BLaER1 treated with 17β-estradiol and CSF1 and Interleukin-3, amounts not matched to agents 10 nM and 100 nM (cell line): ENCODE results near the gene PPP1R37.

Source experiments
- H3K27ac ChIP-seq, 11 experiments: shearing (Covaris generic); formaldehyde crosslinking; 2 replicates each; pipeline ENCODE4 v1.8.1; 2022
- H3K27me3 ChIP-seq, 11 experiments: shearing (Covaris generic); formaldehyde crosslinking; 2 replicates each; pipeline ENCODE4 v1.8.1; 2022
- H3K36me3 ChIP-seq, 11 experiments: shearing (Covaris generic); formaldehyde crosslinking; 2 replicates each; pipeline ENCODE4 v1.8.1; 2022
- H3K4me1 ChIP-seq, 10 experiments: shearing (Covaris generic); formaldehyde crosslinking; 2 replicates each; pipeline ENCODE4 v1.8.1; 2022
- H3K4me2 ChIP-seq, 11 experiments: shearing (Covaris generic); formaldehyde crosslinking; 2 replicates each; pipeline ENCODE4 v1.8.1; 2022
- H3K4me3 ChIP-seq, 10 experiments: shearing (Covaris generic); formaldehyde crosslinking; 2 replicates each; pipeline ENCODE4 v1.8.1; 2022
- H3K9ac ChIP-seq, 11 experiments: shearing (Covaris generic); formaldehyde crosslinking; 2 replicates each; pipeline ENCODE4 v1.8.1; 2022
- H3K9me3 ChIP-seq, 11 experiments: shearing (Covaris generic); formaldehyde crosslinking; replicated peaks in 1 of 11; 2 replicates each; pipeline ENCODE4 v1.8.1; 2022
- H4K20me1 ChIP-seq, 11 experiments: shearing (Covaris generic); formaldehyde crosslinking; 2 replicates each; pipeline ENCODE4 v1.8.1; 2022
- Cebpa-rat ChIP-seq, 11 experiments: shearing (Covaris generic); IDR thresholded peaks; 2 replicates each; pipeline ENCODE4 v1.8.1; 2022

Gene PPP1R37, protein sequence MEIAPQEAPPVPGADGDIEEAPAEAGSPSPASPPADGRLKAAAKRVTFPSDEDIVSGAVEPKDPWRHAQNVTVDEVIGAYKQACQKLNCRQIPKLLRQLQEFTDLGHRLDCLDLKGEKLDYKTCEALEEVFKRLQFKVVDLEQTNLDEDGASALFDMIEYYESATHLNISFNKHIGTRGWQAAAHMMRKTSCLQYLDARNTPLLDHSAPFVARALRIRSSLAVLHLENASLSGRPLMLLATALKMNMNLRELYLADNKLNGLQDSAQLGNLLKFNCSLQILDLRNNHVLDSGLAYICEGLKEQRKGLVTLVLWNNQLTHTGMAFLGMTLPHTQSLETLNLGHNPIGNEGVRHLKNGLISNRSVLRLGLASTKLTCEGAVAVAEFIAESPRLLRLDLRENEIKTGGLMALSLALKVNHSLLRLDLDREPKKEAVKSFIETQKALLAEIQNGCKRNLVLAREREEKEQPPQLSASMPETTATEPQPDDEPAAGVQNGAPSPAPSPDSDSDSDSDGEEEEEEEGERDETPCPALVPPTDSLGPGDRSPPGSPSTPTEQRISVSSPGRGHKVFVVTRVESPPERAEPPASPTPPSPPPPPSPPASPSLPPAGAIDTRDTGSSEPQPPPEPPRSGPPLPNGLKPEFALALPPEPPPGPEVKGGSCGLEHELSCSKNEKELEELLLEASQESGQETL

DNA sequence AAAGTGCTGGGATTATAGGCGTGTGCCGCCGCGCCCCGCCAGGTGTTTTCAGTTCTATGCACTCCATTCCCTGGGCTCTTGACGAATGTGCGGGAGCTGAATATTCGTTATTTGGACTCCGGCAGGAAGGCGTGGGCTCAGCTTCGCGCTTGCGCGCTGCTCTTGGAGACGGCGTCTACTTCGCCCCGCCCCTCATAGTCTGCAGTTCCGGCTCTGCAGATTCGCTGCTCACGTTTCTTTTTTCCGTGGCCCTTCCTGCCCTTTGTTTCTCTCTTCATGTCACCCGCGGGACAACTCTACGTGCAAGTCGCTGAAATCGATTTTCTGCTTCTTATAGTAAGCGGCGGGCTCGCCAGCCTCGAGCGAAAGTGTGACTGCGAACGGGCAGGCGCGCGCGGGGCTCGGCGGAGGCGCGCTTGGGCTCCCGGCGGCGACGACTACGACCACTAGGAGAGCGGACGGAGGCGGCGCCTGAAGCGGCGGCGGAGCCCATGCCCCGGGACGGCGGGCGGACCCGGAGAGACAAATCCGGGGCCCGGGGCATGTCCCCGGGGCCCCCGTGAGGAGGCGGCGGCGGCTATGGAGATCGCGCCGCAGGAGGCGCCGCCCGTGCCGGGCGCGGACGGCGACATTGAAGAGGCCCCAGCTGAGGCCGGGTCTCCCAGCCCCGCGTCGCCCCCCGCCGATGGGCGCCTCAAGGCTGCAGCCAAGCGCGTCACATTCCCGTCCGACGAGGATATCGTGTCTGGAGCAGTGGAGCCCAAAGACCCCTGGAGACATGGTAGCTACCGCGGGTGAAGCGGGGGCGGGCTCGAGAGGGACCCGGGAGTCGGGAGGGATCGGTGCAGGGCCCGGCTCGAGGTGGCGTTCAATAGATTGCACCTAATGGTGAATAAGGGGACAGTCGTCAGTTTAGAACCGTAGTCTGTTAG, at the start of gene PPP1R37:
TSS of gene PPP1R37 (plus strand) at position 433 of the 932 bp plus-strand sequence. CDS start at position 580, 147 bp downstream.
- H3K4me1 ChIP-seq, result peaks cover 42 to 58% (median 53%) of the 10 kb centered on the region in 10 experiments
- peak within 1 kb of the TSS; percentile 92 to 100 (median 96) for H3K4me3 ChIP-seq
- TF ChIP-seq Cebpa-rat (IDR thresholded peaks at IDR 0.05), result no peak
- peak within 1 kb of the TSS; percentile 93 to 99 (median 97) for H3K9ac ChIP-seq
- H3K4me2 ChIP-seq, result peak within 1 kb of the TSS; percentile 87 to 99 (median 97)
- no peaks in the 10 kb centered on the region for H3K27me3 ChIP-seq
- peak within 1 kb of the TSS; percentile 96 to 100 (median 98) for H3K27ac ChIP-seq
- H4K20me1 ChIP-seq, result peaks cover 0 to 78% (median 62%) of the 10 kb centered on the region in 11 experiments; a peak in 20 of 22 replicates
- peaks cover 26 to 65% (median 54%) of the 10 kb centered on the region in 11 experiments for H3K36me3 ChIP-seq
- peaks cover 0 to 6% (median 0%) of the 10 kb centered on the region in 11 experiments; a peak in 2 of 22 replicates for H3K9me3 ChIP-seq

DNA sequence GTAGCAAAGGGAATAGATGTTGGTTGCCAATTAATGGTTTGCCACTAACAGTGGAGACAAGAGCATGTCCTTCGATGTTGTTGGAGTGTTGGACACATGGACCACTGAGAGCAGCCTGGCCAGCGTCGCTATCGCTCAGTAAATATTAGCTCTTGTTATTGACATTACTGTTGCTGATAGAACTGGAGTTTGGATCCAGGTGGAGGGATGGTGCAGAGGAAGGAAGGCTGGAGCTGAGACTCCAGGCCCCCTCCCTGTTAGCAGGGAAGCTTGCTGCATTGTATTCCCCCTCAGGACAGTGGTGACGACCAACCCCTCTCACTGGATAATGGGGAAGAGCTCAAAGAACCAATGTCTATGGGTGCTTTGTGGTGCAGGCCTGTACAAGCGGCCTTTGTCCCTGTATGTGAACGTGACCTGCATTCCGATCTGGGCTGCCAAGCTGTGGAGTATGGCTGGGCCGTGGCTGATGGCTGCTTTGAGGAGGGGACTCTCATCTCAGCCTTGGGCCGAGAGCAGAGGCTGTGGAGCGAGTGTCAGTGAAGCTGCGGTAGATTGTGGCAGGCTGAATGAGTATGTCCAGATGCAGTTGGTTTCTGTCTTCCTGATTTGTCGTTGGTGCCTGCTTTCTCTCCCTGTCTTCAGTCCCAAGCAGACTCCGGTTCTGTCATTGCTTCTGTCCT, 47.2 kb upstream of the PPP1R37 start:
- Histone ChIP-seq H3K27me3 (no peaks in the 10 kb centered on the region), H3K9ac (peak overlapping the region; percentile 32 to 64 (median 59); a peak in 19 of 22 replicates), H3K36me3 (peaks cover 78 to 87% (median 83%) of the 10 kb centered on the region in 11 experiments), H4K20me1 (peaks cover 86 to 100% (median 99%) of the 10 kb centered on the region in 11 experiments), H3K4me3 (no peak overlapping the region), H3K9me3 (no peaks in the 10 kb centered on the region), H3K27ac (peak overlapping the region in 10 of 11 experiments; percentile 22 to 79 (median 69); a peak in 18 of 22 replicates), H3K4me1 (peaks cover 24 to 84% (median 51%) of the 10 kb centered on the region in 10 experiments), H3K4me2 (peak overlapping the region; percentile 52 to 89 (median 75); a peak in 20 of 22 replicates)
- no peak for TF ChIP-seq Cebpa-rat (IDR thresholded peaks at IDR 0.05)

DNA sequence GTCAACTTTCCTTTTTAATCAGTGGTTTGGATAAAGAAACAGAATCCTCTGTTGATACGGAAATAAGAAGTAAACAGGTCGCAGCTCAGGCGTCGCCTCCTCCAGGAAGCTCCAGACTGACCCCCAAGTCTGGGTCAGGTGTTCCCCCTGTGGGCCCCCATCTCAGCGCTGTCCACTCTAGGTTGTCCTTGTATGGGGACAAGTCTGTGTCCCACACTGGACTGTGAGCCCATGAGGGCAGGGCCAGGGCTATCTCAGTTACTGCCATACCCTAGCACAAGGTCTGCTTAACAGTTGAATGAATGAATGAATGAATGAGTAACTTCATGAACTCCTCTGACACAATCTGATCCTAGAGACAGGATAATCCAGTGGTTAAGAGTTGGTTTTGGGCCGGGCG, 46.6 kb upstream of the PPP1R37 start:
- Histone ChIP-seq H3K9ac (peak overlapping the region; percentile 32 to 64 (median 59); a peak in 21 of 22 replicates), H3K36me3 (peaks cover 78 to 87% (median 83%) of the 10 kb centered on the region in 11 experiments), H3K4me2 (peak overlapping the region; percentile 52 to 89 (median 75)), H3K9me3 (no peaks in the 10 kb centered on the region), H3K27me3 (no peaks in the 10 kb centered on the region), H3K27ac (peak overlapping the region in 10 of 11 experiments; percentile 22 to 79 (median 69); a peak in 19 of 22 replicates), H3K4me3 (no peak overlapping the region), H3K4me1 (peaks cover 22 to 84% (median 50%) of the 10 kb centered on the region in 10 experiments), H4K20me1 (peaks cover 86 to 100% (median 99%) of the 10 kb centered on the region in 11 experiments)
- no peak for TF ChIP-seq Cebpa-rat (IDR thresholded peaks at IDR 0.05)

DNA sequence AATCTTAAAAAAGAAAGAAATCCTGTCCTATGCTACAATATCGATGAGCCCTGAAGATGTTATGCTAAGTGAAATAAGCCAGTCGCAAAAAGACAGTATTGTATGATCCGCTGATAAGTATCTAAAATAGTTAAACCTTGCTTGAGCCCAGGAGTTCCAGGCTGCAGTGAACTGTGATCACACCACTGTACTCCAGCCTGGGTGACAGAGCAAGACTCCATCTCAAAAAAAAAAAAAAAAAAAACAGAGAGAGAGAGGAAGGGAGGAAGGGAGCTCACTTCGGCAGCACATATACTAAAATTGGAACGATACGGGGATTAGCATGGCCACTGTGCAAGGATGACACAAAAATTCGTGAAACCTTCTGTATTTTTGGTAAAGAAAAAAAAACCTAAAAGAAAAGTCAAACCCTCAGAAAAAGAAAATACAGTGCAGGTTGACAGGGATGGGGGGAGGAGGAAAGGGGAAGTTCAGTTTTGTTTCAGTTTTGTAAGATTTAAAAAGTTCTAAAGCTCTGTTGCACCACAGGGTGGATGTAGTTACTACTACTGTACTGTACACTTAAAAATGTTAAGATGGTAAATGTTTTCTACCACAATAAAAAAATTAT, 45.7 kb upstream of the PPP1R37 start:
- Histone ChIP-seq H3K4me3 (peak overlapping the region in 5 of 10 experiments; percentile 14 to 42 (median 25); a peak in 7 of 20 replicates), H3K27ac (peak overlapping the region in 10 of 11 experiments; percentile 56 to 79 (median 69); a peak in 21 of 22 replicates), H3K4me1 (peaks cover 31 to 84% (median 46%) of the 10 kb centered on the region in 10 experiments), H4K20me1 (peaks cover 86 to 100% (median 99%) of the 10 kb centered on the region in 11 experiments), H3K36me3 (peaks cover 77 to 87% (median 83%) of the 10 kb centered on the region in 11 experiments), H3K27me3 (no peaks in the 10 kb centered on the region), H3K9me3 (no peaks in the 10 kb centered on the region), H3K4me2 (peak overlapping the region; percentile 52 to 89 (median 75)), H3K9ac (peak overlapping the region; percentile 32 to 64 (median 59); a peak in 21 of 22 replicates)
- TF ChIP-seq Cebpa-rat (IDR thresholded peaks at IDR 0.05), result 0 out of 22 replicates have a peak, but pooled peaks of 1 of the 11 experiments have one; percentile 47

DNA sequence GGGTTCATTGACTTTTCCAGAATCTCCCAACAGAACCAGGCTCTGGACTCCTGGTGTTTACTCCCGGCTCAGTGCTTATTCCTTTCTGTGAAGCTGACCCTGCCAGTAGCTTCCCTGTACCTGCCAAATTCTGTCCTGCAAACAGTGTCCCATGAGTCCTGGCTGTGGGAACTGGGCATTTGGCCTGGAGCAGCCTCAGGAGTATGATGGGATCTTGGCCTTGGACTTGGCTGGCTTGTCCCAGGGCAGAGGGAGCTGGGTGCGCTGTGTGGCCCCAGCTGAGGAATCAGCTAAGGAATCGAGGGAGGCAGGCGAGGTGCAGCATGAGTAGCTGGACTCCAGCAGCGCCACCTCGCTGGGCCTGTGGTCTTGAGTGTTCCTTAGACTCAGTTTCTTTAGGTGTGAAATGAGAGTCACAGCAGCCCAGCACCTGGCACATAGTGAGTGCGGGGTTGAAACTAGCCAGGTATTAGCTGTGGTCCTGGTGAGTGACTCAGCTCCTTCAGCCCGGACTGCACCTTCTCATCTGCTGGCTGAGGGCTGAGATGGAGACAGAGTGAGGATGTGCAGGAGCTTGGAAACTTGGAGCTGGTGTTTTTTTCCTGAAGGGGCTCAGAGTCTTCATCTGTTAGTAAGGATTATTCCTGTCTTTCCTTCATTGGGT, 43.8 kb upstream of the PPP1R37 start:
- Histone ChIP-seq H3K4me2 (no peak overlapping the region), H3K9ac (peak overlapping the region in 7 of 11 experiments; percentile 3 to 31 (median 24); a peak in 6 of 22 replicates)

DNA sequence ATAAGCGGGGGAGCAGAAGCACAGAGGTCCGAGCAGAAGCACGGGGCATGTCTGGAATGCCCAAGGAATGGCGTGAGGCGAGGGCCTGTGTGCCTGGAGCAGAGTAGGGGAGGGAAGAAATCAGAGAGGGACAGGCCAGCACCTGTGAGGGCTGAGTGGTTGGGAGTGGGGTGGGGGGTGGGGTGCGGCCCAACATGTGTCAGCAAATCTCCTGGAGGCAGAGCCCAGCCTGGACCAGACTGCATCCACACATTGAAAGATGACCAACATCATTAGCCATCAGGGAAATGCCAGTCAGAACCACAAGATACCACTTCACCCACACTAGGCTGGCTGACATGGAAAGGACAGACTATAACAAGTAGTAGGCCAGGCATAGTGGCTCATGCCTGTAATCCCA, 42.9 kb upstream of the PPP1R37 start:
- no peak overlapping the region for H3K4me3 ChIP-seq
- TF ChIP-seq Cebpa-rat (IDR thresholded peaks at IDR 0.05), result no peak
- peaks cover 33 to 66% (median 46%) of the 10 kb centered on the region in 10 experiments for H3K4me1 ChIP-seq
- no peaks in the 10 kb centered on the region for H3K9me3 ChIP-seq
- peaks cover 88 to 100% (median 99%) of the 10 kb centered on the region in 11 experiments for H4K20me1 ChIP-seq
- H3K36me3 ChIP-seq, result peaks cover 77 to 87% (median 83%) of the 10 kb centered on the region in 11 experiments
- H3K27me3 ChIP-seq, result no peaks in the 10 kb centered on the region
- H3K4me2 ChIP-seq, result no peak overlapping the region
- H3K9ac ChIP-seq, result peak overlapping the region in 5 of 11 experiments; percentile 3 to 33 (median 30); a peak in 2 of 22 replicates
- peak overlapping the region in 3 of 11 experiments; percentile 74 to 79 (median 77); a peak in 4 of 22 replicates for H3K27ac ChIP-seq

More for the DNA sequence above, 43.8 kb upstream of the PPP1R37 start:
- Histone ChIP-seq H3K36me3 (peaks cover 77 to 87% (median 83%) of the 10 kb centered on the region in 11 experiments), H3K9me3 (no peaks in the 10 kb centered on the region), H4K20me1 (peaks cover 88 to 100% (median 99%) of the 10 kb centered on the region in 11 experiments), H3K27me3 (no peaks in the 10 kb centered on the region), H3K4me3 (no peak overlapping the region), H3K4me1 (peaks cover 33 to 74% (median 47%) of the 10 kb centered on the region in 10 experiments), H3K27ac (peak overlapping the region in 5 of 11 experiments; percentile 44 to 79 (median 74); a peak in 10 of 22 replicates)
- TF ChIP-seq Cebpa-rat (IDR thresholded peaks at IDR 0.05), result no peak
